ENCODE data around the gene MDP1.

GRCh38 chr14:24261256-24261968 is 45.5 kb upstream of the MDP1 start:
- TF ChIP-seq CTCF (IDR thresholded peaks at IDR 0.05) (no peak), POLR2A (IDR thresholded peaks at IDR 0.05) (no peak)

Data from esophagus squamous epithelium (tissue), 4 donors.